ENCODE data around the gene GPR17.

GPR17 gene, protein sequence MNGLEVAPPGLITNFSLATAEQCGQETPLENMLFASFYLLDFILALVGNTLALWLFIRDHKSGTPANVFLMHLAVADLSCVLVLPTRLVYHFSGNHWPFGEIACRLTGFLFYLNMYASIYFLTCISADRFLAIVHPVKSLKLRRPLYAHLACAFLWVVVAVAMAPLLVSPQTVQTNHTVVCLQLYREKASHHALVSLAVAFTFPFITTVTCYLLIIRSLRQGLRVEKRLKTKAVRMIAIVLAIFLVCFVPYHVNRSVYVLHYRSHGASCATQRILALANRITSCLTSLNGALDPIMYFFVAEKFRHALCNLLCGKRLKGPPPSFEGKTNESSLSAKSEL

GRCh38 chr2:127645395-127646291 is at the start of gene GPR17:
Gene GPR17 (plus strand): TSS chr2:127646153. CDS start chr2:127650736, 4,583 bp downstream.
- ATAC-seq: no peak
- DNase-seq: no peak

DNA sequence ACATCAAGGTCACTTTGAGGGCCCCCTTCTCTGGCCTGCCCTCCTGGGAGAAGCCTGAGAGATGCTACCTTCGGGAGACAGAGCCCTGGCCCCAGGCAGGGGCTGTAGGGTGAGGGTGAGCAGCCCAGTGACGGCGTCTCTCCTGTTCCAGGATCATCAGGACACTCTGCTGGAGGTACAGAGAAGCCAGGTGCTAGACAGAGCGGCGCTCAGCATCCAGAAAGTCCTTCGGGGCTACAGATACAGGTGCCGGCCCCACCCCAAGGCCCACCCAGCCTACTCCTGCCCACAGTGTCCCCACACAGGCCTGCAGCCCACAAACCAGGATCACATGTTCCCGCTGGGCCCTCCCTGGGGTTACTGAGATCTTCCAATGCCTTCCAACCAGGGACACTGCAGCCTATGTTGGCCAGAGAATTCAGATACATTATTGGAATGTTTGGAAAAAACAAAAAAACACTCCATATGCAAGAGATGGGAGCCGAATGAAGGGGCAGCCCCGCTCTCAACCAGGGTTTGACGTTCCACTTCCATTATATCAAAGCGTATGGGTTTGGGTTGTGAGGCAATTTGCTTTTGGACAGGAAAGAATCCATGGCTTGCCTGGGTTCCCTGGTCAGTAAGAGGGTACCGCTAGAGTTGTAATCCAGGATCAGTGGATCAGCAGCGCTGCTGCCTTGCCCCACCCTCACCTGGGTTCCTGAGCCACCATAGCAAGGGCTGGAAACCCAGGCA is 49.5 kb upstream of the GPR17 start:
- ATAC-seq (no peak), DNase-seq (no peak)

- ATAC-seq: no peak
These were observed 48.6 kb upstream of the GPR17 start for GRCh38 chr2:127597046-127597983.

GRCh38 chr2:127597984-127598380 is 48.0 kb upstream of the GPR17 start:
- ATAC-seq (no peak), DNase-seq (no peak)

More at GRCh38 chr2:127597046-127597983, 48.6 kb upstream of the GPR17 start:
- DNase-seq: no peak

GRCh38 chr2:127598711-127599110 is 47.2 kb upstream of the GPR17 start:
- ATAC-seq (no peak), DNase-seq (no peak)

DNA sequence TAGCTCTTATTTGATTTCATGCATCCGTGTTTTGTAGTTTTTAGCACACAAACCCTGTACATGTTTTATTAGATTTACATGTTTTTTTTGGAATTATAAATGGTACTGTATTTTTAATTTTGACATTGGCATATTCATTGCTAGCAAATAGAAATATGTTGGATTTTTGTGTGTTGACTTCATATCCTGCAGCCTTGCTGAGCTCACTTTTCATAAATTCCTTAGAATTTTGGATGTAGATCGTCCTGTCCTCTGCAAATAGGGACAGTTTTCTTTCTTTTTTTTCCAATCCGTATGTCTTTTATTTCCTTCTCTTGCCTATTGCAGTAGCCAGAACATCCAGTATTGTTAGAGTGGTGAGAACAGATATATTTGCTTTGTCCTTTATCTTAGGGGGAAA is 46.7 kb upstream of the GPR17 start:
- ATAC-seq: no peak
- no peak for DNase-seq

DNA sequence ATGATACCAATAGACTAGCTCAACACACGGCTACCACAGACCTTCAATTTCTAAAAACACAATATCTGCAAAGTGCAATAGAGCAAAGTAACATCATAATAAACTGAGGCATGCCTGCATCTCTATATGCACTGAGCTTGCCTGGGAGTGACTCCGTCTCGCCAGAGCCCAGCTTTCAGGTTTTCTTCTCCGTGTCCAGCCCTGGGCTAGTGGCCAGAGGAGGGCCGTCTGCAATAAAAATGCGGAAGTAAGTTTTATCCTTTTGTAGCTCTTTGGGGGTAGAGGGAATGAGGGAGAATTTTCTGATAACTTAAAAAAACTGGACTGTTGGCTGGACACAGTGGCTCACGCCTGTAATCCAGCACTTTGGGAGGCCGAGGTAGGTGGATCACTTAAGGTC is 41.0 kb upstream of the GPR17 start:
- ATAC-seq (no peak), DNase-seq (no peak)

DNA sequence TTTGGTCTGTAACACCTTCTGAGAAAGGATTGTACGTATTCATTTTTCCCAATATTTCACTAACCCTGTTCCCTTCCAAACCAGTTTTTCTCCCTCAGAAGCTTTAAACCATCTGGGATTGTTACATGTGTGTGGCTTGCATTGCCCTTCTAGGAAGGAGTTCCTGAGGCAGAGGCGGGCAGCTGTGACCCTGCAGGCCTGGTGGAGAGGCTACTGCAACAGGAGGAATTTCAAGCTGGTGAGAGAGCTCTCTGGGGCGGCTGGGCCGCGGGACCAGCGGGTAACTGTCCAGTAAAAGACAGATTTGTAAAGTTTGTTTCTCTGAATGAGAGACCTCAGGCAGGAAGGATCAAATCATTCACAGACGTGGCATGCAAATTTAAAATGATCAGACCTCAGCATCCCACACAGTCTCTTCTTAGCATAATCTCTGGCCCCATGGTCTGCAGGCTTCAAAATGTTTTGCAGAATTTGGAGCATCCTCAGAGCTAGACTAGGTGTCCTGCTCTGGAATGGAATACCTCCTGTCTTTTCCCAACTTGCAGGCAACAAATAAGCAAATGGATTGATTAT is 40.2 kb upstream of the GPR17 start:
- ATAC-seq: no peak
- DNase-seq: no peak

GRCh38 chr2:127606625-127607398 is 39.1 kb upstream of the GPR17 start:
- ATAC-seq (no peak), DNase-seq (no peak)

GRCh38 chr2:127607399-127607908 is 38.5 kb upstream of the GPR17 start:
- ATAC-seq: no peak
- DNase-seq: no peak

- ATAC-seq: no peak
- no peak for DNase-seq
These were observed 37.6 kb upstream of the GPR17 start for GRCh38 chr2:127608061-127609030.

DNA sequence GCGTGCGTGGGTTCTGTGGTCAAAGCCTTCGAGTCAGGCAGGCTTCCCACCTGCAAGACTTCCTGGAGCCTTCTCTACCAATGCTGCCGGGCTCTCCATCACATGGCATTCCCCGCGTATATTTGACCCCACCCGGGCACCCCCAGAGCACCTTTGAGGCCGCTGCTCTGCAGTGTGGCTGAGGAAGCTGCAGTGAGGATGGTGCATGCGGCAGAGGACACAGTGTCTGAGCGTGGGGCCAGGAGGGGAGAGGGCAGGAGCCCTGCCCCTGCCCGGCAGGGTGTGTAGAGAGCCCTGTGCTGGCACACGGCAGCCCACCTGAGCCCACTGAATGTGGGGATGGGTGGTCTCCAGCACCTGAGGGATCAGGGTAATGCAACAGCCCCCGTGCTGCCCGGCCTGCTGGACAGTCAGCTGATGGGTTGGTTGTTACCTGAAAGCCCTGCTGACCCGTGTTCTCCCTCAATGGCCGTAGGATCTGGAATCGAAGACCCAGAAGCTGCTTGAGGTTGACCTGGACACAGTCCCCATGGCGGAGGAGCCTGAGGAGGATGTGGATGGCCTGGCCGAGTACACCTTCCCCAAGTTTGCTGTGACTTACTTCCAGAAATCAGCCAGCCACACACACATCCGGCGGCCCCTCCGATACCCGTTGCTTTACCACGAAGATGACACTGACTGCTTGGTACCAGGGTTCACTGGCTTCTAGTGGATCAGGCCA is 36.8 kb upstream of the GPR17 start:
- DNase-seq (no peak), ATAC-seq (no peak)

GRCh38 chr2:127609818-127610217 is 36.1 kb upstream of the GPR17 start:
- DNase-seq (no peak), ATAC-seq (no peak)

DNA sequence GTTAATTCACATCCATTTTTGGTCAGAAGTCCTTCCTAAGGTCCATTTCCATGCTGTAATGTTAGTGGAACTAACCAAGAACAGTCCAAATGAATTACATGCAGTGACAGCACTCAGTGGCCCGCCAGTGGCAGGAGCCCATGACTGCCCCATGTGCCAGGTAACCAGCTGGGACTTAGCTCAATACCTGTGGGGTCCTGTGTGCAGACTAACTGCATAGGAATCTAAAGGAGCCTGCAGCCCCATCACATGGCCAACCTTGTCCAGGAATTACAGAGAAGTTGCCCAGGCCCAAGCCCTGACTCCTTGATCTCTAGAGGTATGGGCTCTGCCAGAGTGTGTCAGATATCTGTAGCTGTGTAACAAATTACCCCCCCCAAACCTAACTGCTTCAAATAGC is 35.4 kb upstream of the GPR17 start:
- DNase-seq: no peak
- no peak for ATAC-seq

DNA sequence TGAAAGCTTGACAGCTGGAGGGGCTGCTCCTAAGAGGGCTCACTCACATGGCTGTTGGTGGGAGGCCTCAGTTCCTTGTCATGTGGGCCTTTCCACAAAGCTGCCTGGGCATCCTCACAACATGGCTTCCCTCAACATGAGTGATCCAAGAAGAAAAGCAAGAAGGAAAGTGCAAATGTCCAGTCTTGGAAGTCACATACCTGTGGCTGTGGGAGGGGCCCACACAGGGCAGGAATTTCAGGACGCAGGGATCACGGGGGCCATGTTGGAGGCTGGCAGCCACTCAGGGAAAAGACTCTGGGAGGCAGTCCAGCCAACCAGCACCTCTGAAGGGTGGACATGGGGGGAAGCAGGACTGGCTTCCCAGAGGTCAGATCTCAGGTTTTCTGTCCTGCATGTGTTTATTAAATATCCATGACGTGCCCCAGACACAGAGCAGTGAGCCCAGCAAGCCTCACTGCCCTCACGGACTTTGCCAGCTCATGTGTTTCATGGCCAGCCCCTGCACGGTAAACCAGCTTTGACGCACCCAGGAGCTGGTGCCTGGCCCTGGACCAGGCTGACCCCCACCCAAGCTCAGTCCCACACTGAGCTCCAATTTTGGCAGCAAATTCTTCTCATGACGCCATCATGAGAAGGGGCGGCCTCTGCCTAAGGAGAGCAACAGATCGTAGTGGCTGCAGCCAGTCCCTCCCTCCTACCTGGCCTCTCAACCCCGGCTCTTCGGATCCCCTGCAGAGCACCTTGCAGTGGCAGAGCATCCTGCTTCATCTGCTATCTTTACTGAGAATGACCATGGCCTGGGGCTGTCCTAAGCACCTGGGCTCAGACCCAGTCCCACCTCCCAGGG is 34.7 kb upstream of the GPR17 start:
- DNase-seq (no peak), ATAC-seq (no peak)

- DNase-seq (no peak), ATAC-seq (no peak)
These were observed 33.7 kb upstream of the GPR17 start for GRCh38 chr2:127612111-127612822.

DNA sequence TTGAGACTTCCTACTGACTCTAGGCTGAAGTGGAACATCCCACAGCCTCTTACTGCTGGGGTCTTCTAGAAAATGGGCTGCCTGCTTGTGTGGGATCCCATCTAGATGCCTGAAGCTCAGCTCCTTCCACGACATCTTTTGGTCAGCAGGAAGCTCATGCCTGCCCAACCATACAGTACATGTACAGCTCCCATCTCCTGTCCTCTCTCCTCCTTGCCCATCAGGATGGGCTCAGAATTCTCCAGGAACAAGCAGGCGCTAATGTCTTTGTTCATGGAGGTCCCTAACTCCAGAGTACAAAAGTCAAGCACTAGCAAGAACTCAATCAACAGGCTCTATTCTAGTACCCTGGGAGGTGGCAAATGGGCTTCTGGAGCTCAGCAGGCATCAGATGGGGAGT is 31.7 kb upstream of the GPR17 start:
- no peak for ATAC-seq
- DNase-seq: no peak

All from stimulated activated naive CD8-positive, alpha-beta T cell treated with anti-CD3 and anti-CD28 coated beads, Interleukin-15, Interleukin-2, amounts not matched to agents 100 U/mL and 50 U/mL, for 24 hours (primary cell).